ENCODE data around the gene BATF. TPM values are rescaled to one million over a fixed set of nuclear protein-coding genes. Genes with fewer than 3 reads are reported as not detected.

The BATF gene
- total RNA-seq, 2 donors from 2014 or later, result 3.7 to 9.5 TPM

- H3K27ac ChIP-seq, result no peak overlapping the region
- no peak for DNase-seq (ENCODE audit: low spot score)
- no peak for ATAC-seq (ENCODE audit: insufficient number of reproducible peaks, low FRiP score, low read depth)
- no peak for TF ChIP-seq CTCF (IDR thresholded peaks at IDR 0.05)
- no peaks in the 10 kb centered on the region for H3K27me3 ChIP-seq (replicated peaks; ENCODE audit: insufficient read depth)
- no peaks in the 10 kb centered on the region for H3K36me3 ChIP-seq
- no peaks in the 10 kb centered on the region for H3K9me3 ChIP-seq
- H3K4me3 ChIP-seq, result no peak overlapping the region
- no peaks in the 10 kb centered on the region for H3K4me1 ChIP-seq (ENCODE audit: control insufficient read depth in 1 of 2, low read depth in 2 of 2)
Measured at GRCh38 chr14:75491376-75491978, 30.8 kb upstream of the BATF start.

DNA sequence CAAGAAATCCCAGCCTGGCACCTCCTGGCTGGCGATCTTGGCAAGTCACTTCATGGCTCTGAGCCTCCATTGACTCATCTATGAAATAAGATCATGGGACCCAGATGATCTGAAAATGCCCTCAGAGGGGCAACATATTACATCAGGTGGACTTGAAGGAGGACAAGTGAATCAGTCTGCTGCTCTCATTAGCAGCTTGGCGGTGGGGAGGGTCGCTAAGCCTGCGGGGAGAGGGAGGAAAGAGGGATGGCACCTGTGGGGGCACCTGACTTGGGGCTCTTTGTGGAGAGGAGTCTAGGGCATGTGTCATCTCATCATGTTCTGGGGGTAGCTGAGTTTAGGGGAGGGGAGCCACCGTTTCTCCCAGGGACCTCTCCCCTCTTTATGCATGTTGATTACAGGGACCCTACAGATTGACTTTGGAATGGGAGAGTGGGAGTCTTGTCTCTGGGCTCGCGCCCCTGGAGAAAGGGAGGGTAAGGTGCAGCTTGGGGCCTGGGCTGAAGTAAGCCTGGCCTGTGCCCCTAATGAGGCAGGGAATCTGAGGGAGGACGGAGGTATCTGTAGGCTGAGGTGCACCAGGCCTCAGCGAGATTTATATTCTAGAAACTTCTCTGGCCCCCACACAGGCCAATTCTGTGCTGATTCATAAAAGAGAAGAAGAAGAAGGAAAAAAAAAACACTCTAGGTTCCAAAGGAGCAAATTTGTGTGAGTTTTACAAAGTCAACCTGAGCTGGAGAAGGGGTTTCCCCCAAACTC lies 29.3 kb upstream of the BATF start:
- TF ChIP-seq CTCF (IDR thresholded peaks at IDR 0.05), result no peak
- Histone ChIP-seq H3K4me3 (no peak overlapping the region), H3K27ac (no peak overlapping the region), H3K36me3 (no peaks in the 10 kb centered on the region), H3K9me3 (no peaks in the 10 kb centered on the region), H3K27me3 (replicated peaks; ENCODE audit: insufficient read depth) (no peaks in the 10 kb centered on the region), H3K4me1 (ENCODE audit: control insufficient read depth in 1 of 2, low read depth in 2 of 2) (no peaks in the 10 kb centered on the region)
- DNase-seq (ENCODE audit: low spot score), result no peak
- ATAC-seq (ENCODE audit: insufficient number of reproducible peaks, low FRiP score, low read depth), result no peak

DNA sequence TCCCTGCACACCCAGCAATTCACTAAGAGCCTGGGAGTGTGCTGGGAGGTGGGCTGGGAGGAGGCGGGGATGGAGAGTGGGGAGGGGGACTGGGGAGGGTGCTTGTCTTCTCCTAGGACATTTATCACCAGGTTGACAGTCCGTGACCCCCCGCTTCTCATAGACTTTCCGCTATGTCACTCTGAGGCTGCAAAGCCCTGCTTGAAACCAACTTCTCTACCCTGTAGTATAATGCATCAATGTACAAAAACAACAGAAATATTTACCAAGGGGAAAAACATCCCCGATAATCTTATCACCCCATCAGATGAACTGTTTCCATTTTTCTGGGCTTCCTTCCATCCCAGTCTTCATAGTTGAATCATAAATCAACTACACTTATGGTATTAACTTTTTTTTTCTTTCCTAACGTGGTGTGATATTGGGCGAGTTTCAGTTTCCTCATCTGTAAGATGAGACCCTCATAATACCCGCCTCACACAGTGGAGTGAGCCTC lies 28.6 kb upstream of the BATF start:
- Histone ChIP-seq H3K9me3 (no peaks in the 10 kb centered on the region), H3K4me1 (ENCODE audit: control insufficient read depth in 1 of 2, low read depth in 2 of 2) (no peaks in the 10 kb centered on the region), H3K4me3 (no peak overlapping the region), H3K36me3 (no peaks in the 10 kb centered on the region), H3K27me3 (replicated peaks; ENCODE audit: insufficient read depth) (no peaks in the 10 kb centered on the region), H3K27ac (no peak overlapping the region)
- DNase-seq (ENCODE audit: low spot score), result no peak
- no peak for TF ChIP-seq CTCF (IDR thresholded peaks at IDR 0.05)
- no peak for ATAC-seq (ENCODE audit: insufficient number of reproducible peaks, low FRiP score, low read depth)

- Histone ChIP-seq H3K27ac (no peak overlapping the region), H3K36me3 (no peaks in the 10 kb centered on the region), H3K4me1 (ENCODE audit: control insufficient read depth in 1 of 2, low read depth in 2 of 2) (no peaks in the 10 kb centered on the region), H3K4me3 (no peak overlapping the region), H3K27me3 (replicated peaks; ENCODE audit: insufficient read depth) (no peaks in the 10 kb centered on the region), H3K9me3 (no peaks in the 10 kb centered on the region)
- TF ChIP-seq CTCF (IDR thresholded peaks at IDR 0.05), result no peak
- ATAC-seq (ENCODE audit: insufficient number of reproducible peaks, low FRiP score, low read depth), result peak; percentile 7
- no peak for DNase-seq (ENCODE audit: low spot score)
Measured at GRCh38 chr14:75494896-75495295, 27.4 kb upstream of the BATF start.

DNA sequence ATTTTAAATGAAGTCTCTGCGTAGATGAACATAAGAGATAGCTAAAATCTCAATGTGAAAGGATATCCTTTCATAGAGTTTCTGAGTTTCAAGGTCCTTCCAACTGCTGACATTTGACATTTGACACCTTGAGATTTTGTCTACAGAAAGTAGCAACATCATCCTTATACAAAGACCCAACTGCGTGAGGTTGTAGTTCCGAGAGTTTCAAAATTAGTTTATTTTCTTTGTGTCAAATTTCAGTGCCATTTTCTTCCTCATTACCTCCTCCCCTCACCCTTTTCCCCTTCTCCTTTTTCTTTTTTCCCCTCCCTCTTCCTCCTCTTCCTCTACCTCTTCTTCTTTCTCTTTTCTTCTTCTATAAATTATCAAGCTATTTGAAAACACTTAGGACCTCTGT lies 26.9 kb upstream of the BATF start:
- Histone ChIP-seq H3K36me3 (no peaks in the 10 kb centered on the region), H3K27ac (no peak overlapping the region), H3K4me3 (no peak overlapping the region), H3K9me3 (no peaks in the 10 kb centered on the region), H3K27me3 (replicated peaks; ENCODE audit: insufficient read depth) (no peaks in the 10 kb centered on the region), H3K4me1 (ENCODE audit: control insufficient read depth in 1 of 2, low read depth in 2 of 2) (no peaks in the 10 kb centered on the region)
- ATAC-seq (ENCODE audit: insufficient number of reproducible peaks, low FRiP score, low read depth), result no peak
- TF ChIP-seq CTCF (IDR thresholded peaks at IDR 0.05), result no peak
- no peak for DNase-seq (ENCODE audit: low spot score)

All from thoracic aorta (tissue), 2 donors.